ENCODE results near the gene CORO2A.

GRCh38 chr9:98092613-98092931, 99.9 kb downstream of the CORO2A start:
- TF ChIP-seq YY1 (IDR thresholded peaks at IDR 0.05; ENCODE audit: low read depth) (no peak), NFIC (IDR thresholded peaks at IDR 0.05) (no peak), MAX (IDR thresholded peaks at IDR 0.05) (no peak), EP300 (IDR thresholded peaks at IDR 0.05; ENCODE audit: borderline replicate concordance) (no peak), CEBPB (IDR thresholded peaks at IDR 0.05) (no peak), USF1 (IDR thresholded peaks at IDR 0.05) (no peak), CREB1 (IDR thresholded peaks at IDR 0.05; ENCODE audit: low read depth) (no peak), RAD21 (IDR thresholded peaks at IDR 0.05; ENCODE audit: low read depth) (no peak), ZBTB7A (IDR thresholded peaks at IDR 0.05; ENCODE audit: low read depth) (no peak), TAF1 (IDR thresholded peaks at IDR 0.05; ENCODE audit: low read depth) (no peak), REST (IDR thresholded peaks at IDR 0.05; ENCODE audit: low read depth) (no peak), TEAD4 (IDR thresholded peaks at IDR 0.05) (no peak), EGR1 (IDR thresholded peaks at IDR 0.05) (no peak), FOXM1 (IDR thresholded peaks at IDR 0.05; ENCODE audit: borderline replicate concordance, low read depth) (no peak)

Measured in Ishikawa (cell line).